Vagina (tissue), 2 donors: ENCODE results near the gene ADGRL3. TPM values are rescaled to one million over a fixed set of nuclear protein-coding genes. Genes with fewer than 3 reads are reported as not detected.

Experiments
- DNase-seq, 2 donors: peaks; one replicate each; pipeline ENCODE4 v3.0.0-alpha.2; 2017; ENCODE audit errors: extremely low spot score in 2 of 2
- H3K27ac ChIP-seq: fragments of 200-600 bp; sonication (generic); one replicate; pipeline ENCODE4 v1.5.1; 2019
- H3K27me3 ChIP-seq: fragments of 200-600 bp; sonication (generic); one replicate; pipeline ENCODE4 v1.5.1; 2019
- H3K36me3 ChIP-seq, 2 donors: fragments of 200-600 bp; sonication (generic); one replicate each; pipeline ENCODE4 v1.5.1; 2017 to 2019
- H3K4me1 ChIP-seq: fragments of 200-600 bp; sonication (generic); one replicate; pipeline ENCODE4 v1.5.1; 2019
- H3K4me3 ChIP-seq, 2 donors: fragments of 200-600 bp; sonication (generic); 1 replicate in 1 of 2; 2 replicates in 1 of 2; pipeline ENCODE4 v1.5.1; 2016 to 2019
- H3K9me3 ChIP-seq: fragments of 200-600 bp; sonication (generic); one replicate; pipeline ENCODE4 v1.5.1; 2019
- CTCF ChIP-seq, 3 experiments: fragments of 450-650 bp in 2 of 3; fragments of 200-600 bp in 1 of 3; sonication (generic) in 1 of 3; IDR thresholded peaks; one replicate each; pipeline ENCODE4 v1.5.1; 2017 to 2019; ENCODE audit warnings: antibody characterized with exemption in 3 of 3, mild to moderate bottlenecking in 2 of 3, moderate library complexity in 2 of 3
- POLR2A ChIP-seq, 2 donors: fragments of 450-650 bp; IDR thresholded peaks; one replicate each; pipeline ENCODE4 v1.6.1; 2017; ENCODE audit warnings: antibody characterized with exemption in 2 of 2, mild to moderate bottlenecking in 2 of 2, moderate library complexity in 2 of 2
- POLR2AphosphoS5 ChIP-seq, 2 donors: sonication (generic); formaldehyde crosslinking; IDR thresholded peaks; one replicate each; pipeline ENCODE4 v1.9.0; 2017; ENCODE audit warnings: antibody characterized with exemption in 2 of 2, mild to moderate bottlenecking in 2 of 2, low read depth in 1 of 2; ENCODE audit not compliant: insufficient read depth in 1 of 2
- intact Hi-C: fragments of 100-400 bp; cut with DNase I; formaldehyde crosslinking; loops from one replicate; pipeline ENCODE4 v1.15.1; 2023
- total RNA-seq: library from RNA; depleted of rRNA; stranded (reverse); fragments of >200 nt; gene quantifications from one replicate; pipeline ENCODE4 v1.2.3, GENCODE V29; 2016

The ADGRL3 gene
- total RNA-seq, 1 donor from 2014 or later, result 16.9 TPM

GRCh38 chr4:61886131-61886530 is 686.0 kb downstream of the ADGRL3 start:
- Histone ChIP-seq H3K4me1 (no peaks in the 10 kb centered on the region), H3K27ac (no peak overlapping the region), H3K27me3 (no peaks in the 10 kb centered on the region), H3K36me3 (no peaks in the 10 kb centered on the region), H3K4me3 (no peak overlapping the region), H3K9me3 (no peaks in the 10 kb centered on the region)
- DNase-seq, result no peak
- TF ChIP-seq CTCF (IDR thresholded peaks at IDR 0.05) (no peak), POLR2A (IDR thresholded peaks at IDR 0.05) (no peak), POLR2AphosphoS5 (IDR thresholded peaks at IDR 0.05; ENCODE audit: insufficient read depth in 1 of 2, low read depth in 1 of 2) (no peak)
- intact Hi-C loops, result no loop called here

GRCh38 chr4:61889117-61889516 is 689.0 kb downstream of the ADGRL3 start:
- intact Hi-C loops, result no loop called here
- Histone ChIP-seq H3K27me3 (no peaks in the 10 kb centered on the region), H3K9me3 (no peaks in the 10 kb centered on the region), H3K36me3 (no peaks in the 10 kb centered on the region), H3K4me1 (no peaks in the 10 kb centered on the region), H3K4me3 (no peak overlapping the region), H3K27ac (no peak overlapping the region)
- no peak for TF ChIP-seq POLR2AphosphoS5 (IDR thresholded peaks at IDR 0.05; ENCODE audit: insufficient read depth in 1 of 2, low read depth in 1 of 2)
- no peak for TF ChIP-seq POLR2A (IDR thresholded peaks at IDR 0.05)
- TF ChIP-seq CTCF (IDR thresholded peaks at IDR 0.05), result no peak
- DNase-seq, result no peak

- H3K27me3 ChIP-seq, result no peaks in the 10 kb centered on the region
- H3K4me1 ChIP-seq, result no peaks in the 10 kb centered on the region
- H3K27ac ChIP-seq, result no peak overlapping the region
- H3K36me3 ChIP-seq, result no peaks in the 10 kb centered on the region
- no peak overlapping the region for H3K4me3 ChIP-seq
- H3K9me3 ChIP-seq, result no peaks in the 10 kb centered on the region
- DNase-seq, result no peak
- TF ChIP-seq POLR2A (IDR thresholded peaks at IDR 0.05) (no peak), POLR2AphosphoS5 (IDR thresholded peaks at IDR 0.05; ENCODE audit: insufficient read depth in 1 of 2, low read depth in 1 of 2) (no peak), CTCF (IDR thresholded peaks at IDR 0.05) (no peak)
- intact Hi-C loops, result no loop called here
Measured at GRCh38 chr4:61890321-61890720, 690.2 kb downstream of the ADGRL3 start.

- TF ChIP-seq POLR2AphosphoS5 (IDR thresholded peaks at IDR 0.05; ENCODE audit: insufficient read depth in 1 of 2, low read depth in 1 of 2), result no peak
- no peak overlapping the region for H3K27ac ChIP-seq
- H3K27me3 ChIP-seq, result no peaks in the 10 kb centered on the region
- no peak for DNase-seq
- no peaks in the 10 kb centered on the region for H3K4me1 ChIP-seq
- no peaks in the 10 kb centered on the region for H3K36me3 ChIP-seq
- H3K9me3 ChIP-seq, result no peaks in the 10 kb centered on the region
- intact Hi-C loops, result no loop called here
- H3K4me3 ChIP-seq, result no peak overlapping the region
Measured at GRCh38 chr4:61891953-61892352, 691.8 kb downstream of the ADGRL3 start.

GRCh38 chr4:61896634-61897033 is 696.5 kb downstream of the ADGRL3 start:
- Histone ChIP-seq H3K27me3 (no peaks in the 10 kb centered on the region), H3K9me3 (no peaks in the 10 kb centered on the region), H3K4me3 (no peak overlapping the region), H3K4me1 (no peaks in the 10 kb centered on the region), H3K27ac (no peak overlapping the region), H3K36me3 (no peaks in the 10 kb centered on the region)
- no peak for DNase-seq
- TF ChIP-seq POLR2A (IDR thresholded peaks at IDR 0.05), result no peak
- no peak for TF ChIP-seq CTCF (IDR thresholded peaks at IDR 0.05)
- TF ChIP-seq POLR2AphosphoS5 (IDR thresholded peaks at IDR 0.05; ENCODE audit: insufficient read depth in 1 of 2, low read depth in 1 of 2), result no peak
- intact Hi-C loops, result no loop called here

- DNase-seq, result no peak
- TF ChIP-seq POLR2A (IDR thresholded peaks at IDR 0.05) (no peak), POLR2AphosphoS5 (IDR thresholded peaks at IDR 0.05; ENCODE audit: insufficient read depth in 1 of 2, low read depth in 1 of 2) (no peak), CTCF (IDR thresholded peaks at IDR 0.05) (no peak)
- Histone ChIP-seq H3K9me3 (no peaks in the 10 kb centered on the region), H3K27ac (no peak overlapping the region), H3K36me3 (no peaks in the 10 kb centered on the region), H3K27me3 (no peaks in the 10 kb centered on the region), H3K4me3 (no peak overlapping the region), H3K4me1 (no peaks in the 10 kb centered on the region)
- intact Hi-C loops, result no loop called here
Measured at GRCh38 chr4:61909031-61909430, 708.9 kb downstream of the ADGRL3 start.
